Calu3 (cell line): ENCODE results near the gene ARHGEF2. TPM values are rescaled to one million over a fixed set of nuclear protein-coding genes. Genes with fewer than 3 reads are reported as not detected.

ENCODE experiments used
- BruUV-seq: library from RNA; stranded (reverse); fragments of 400-500 nt; replicated peaks from 2 replicates; lab custom pipeline; 2021; lab: Mats Ljungman, UMichigan
- CTCF ChIA-PET: fragments of 300-600 bp; sonication (Branson Sonifier 250); formaldehyde crosslinking; loops from one replicate; lab custom pipeline; 2022; ENCODE audit warnings: antibody characterized with exemption; lab: Charles Lee
- DNase-seq: peaks from one replicate; pipeline ENCODE4 v3.0.0; 2022
- H3K27ac Mint-ChIP-seq: one replicate; pipeline ENCODE4 v1.8.0; 2022; ENCODE audit warnings: mixed read lengths; ENCODE audit not compliant: unreplicated experiment
- H3K27me3 Mint-ChIP-seq: one replicate; pipeline ENCODE4 v1.8.0; 2022; ENCODE audit warnings: mixed read lengths; ENCODE audit not compliant: unreplicated experiment
- H3K36me3 Mint-ChIP-seq: one replicate; pipeline ENCODE4 v1.8.0; 2022; ENCODE audit warnings: mild to moderate bottlenecking, moderate library complexity, mixed read lengths; ENCODE audit not compliant: insufficient read depth, unreplicated experiment
- H3K4me1 Mint-ChIP-seq: one replicate; pipeline ENCODE4 v1.8.0; 2022; ENCODE audit warnings: mild to moderate bottlenecking, low read depth, mixed read lengths; ENCODE audit not compliant: unreplicated experiment
- H3K4me3 Mint-ChIP-seq: one replicate; pipeline ENCODE4 v1.8.0; 2022; ENCODE audit warnings: mild to moderate bottlenecking, low read depth, moderate library complexity, mixed read lengths; ENCODE audit not compliant: unreplicated experiment
- H3K9me3 Mint-ChIP-seq: one replicate; pipeline ENCODE4 v1.8.0; 2022; ENCODE audit warnings: low read depth, mixed read lengths; ENCODE audit not compliant: unreplicated experiment
- CTCF ChIP-seq: fragments of 200-600 bp; IDR thresholded peaks from one replicate; pipeline ENCODE4 v1.8.0; 2022; ENCODE audit warnings: antibody characterized with exemption; ENCODE audit not compliant: unreplicated experiment
- intact Hi-C: fragments of 100-400 bp; cut with micrococcal nuclease; formaldehyde crosslinking; loops from one replicate; pipeline ENCODE4 v1.10.0; 2022; ENCODE audit not compliant: unreplicated experiment
- total RNA-seq: library from RNA; stranded (reverse); gene quantifications from 2 replicates; pipeline ENCODE4 v1.2.3, GENCODE V29; 2022

ARHGEF2 gene
- total RNA-seq, 1 experiment from 2014 or later = 97.6 TPM

DNA sequence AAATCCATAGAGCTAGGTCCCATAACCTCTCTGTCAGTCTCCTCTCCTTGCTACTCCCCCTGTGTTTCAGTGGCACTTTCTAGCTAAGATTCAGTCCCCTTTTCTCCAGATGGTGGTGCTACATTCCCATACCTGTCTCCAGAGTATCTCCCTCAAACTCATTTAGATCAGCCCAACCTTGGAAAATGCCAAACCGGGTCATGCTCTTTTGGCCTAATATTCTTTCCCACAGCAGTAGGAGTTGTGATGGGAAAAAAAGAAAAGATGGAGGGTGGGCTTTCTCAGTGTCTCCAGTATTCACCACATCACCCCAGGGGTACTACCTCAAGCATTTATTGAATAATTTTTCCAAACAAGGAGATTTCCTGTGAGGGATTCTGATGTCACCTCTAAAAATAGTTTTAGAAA is 40.1 kb downstream of the ARHGEF2 start:
- peak; percentile 24 for TF ChIP-seq CTCF
- no TSS peak for BruUV-seq
- Mint-ChIP-seq H3K36me3 (peaks cover 35% of the 10 kb centered on the region), H3K4me3 (no peak overlapping the region), H3K27ac (peak overlapping the region; percentile 69), H3K27me3 (no peaks in the 10 kb centered on the region), H3K4me1 (peaks cover 35% of the 10 kb centered on the region), H3K9me3 (no peaks in the 10 kb centered on the region)
- CTCF ChIA-PET = interaction anchor here (0.6 to 2.1 kb wide), 16 partner anchors 15 to 1515 kb away, joined by 3 to 39 read pairs (median 4); partner anchors contain the start of genes ARHGEF2 and RAB25
- intact Hi-C loops = loop anchor here (1.0 kb wide), 1 partner anchor 51 kb away; no protein-coding TSS in a partner anchor
- peak; percentile 58 for DNase-seq

- no peak for DNase-seq
- H3K9me3 Mint-ChIP-seq = no peaks in the 10 kb centered on the region
- no peaks in the 10 kb centered on the region for H3K27me3 Mint-ChIP-seq
- CTCF ChIA-PET = interaction anchor here (0.6 to 0.9 kb wide), 3 partner anchors 25 to 43 kb away, joined by 3 to 11 read pairs (median 4); partner anchors contain the start of gene ARHGEF2
- TSS peak; percentile 96 for BruUV-seq
- peaks cover 17% of the 10 kb centered on the region for H3K4me1 Mint-ChIP-seq
- intact Hi-C loops = no loop called here
- no peak overlapping the region for H3K4me3 Mint-ChIP-seq
- H3K27ac Mint-ChIP-seq = no peak overlapping the region
- no peak for TF ChIP-seq CTCF
- H3K36me3 Mint-ChIP-seq = peaks cover 4% of the 10 kb centered on the region
Measured at GRCh38 chr1:155934936-155935590, 43.3 kb downstream of the ARHGEF2 start.

- H3K9me3 Mint-ChIP-seq = no peaks in the 10 kb centered on the region
- H3K27ac Mint-ChIP-seq = no peak within 1 kb of the TSS
- CTCF ChIA-PET = interaction anchor here (0.6 to 0.9 kb wide), 5 partner anchors 12 to 44 kb away, joined by 3 to 4 read pairs (median 3); partner anchors contain the start of gene ARHGEF2
- no peak within 1 kb of the TSS for H3K4me3 Mint-ChIP-seq
- H3K4me1 Mint-ChIP-seq = peaks cover 19% of the 10 kb centered on the region
- no peaks in the 10 kb centered on the region for H3K27me3 Mint-ChIP-seq
- DNase-seq = peak; percentile 96
- no peaks in the 10 kb centered on the region for H3K36me3 Mint-ChIP-seq
- intact Hi-C loops = no loop called here
- BruUV-seq = no TSS peak
- no peak for TF ChIP-seq CTCF
Measured at GRCh38 chr1:155934097-155934935, 44.0 kb downstream of the ARHGEF2 start, which contains the start of gene KHDC4. Gene KHDC4, minus strand, starts transcription at chr1:155934413. Its CDS starts 40 bp downstream, at chr1:155934373.

GRCh38 chr1:155933591-155934096 is 44.7 kb downstream of the ARHGEF2 start:
- H3K4me1 Mint-ChIP-seq = peaks cover 25% of the 10 kb centered on the region

More at GRCh38 chr1:155933591-155934096, 44.7 kb downstream of the ARHGEF2 start:
- no peak overlapping the region for H3K4me3 Mint-ChIP-seq
- intact Hi-C loops = no loop called here
- H3K27ac Mint-ChIP-seq = no peak overlapping the region
- BruUV-seq = no TSS peak
- CTCF ChIA-PET = interaction anchor here (0.6 to 0.9 kb wide), 2 partner anchors 34 to 41 kb away, joined by 3 read pairs; no protein-coding TSS in a partner anchor
- no peaks in the 10 kb centered on the region for H3K9me3 Mint-ChIP-seq
- TF ChIP-seq CTCF = no peak
- no peak for DNase-seq
- no peaks in the 10 kb centered on the region for H3K27me3 Mint-ChIP-seq
- no peaks in the 10 kb centered on the region for H3K36me3 Mint-ChIP-seq
